Activated naive CD4-positive, alpha-beta T cell treated with Interleukin-2 at 50 U/mL for 16 hours (primary cell): ENCODE results near the gene BRIX1.
"Not testable (repeated sequence)": the region's sequence is repeated elsewhere in the genome, so short reads cannot be mapped to it uniquely, and the experiment has no call there.

Source experiments
- DNase-seq: peaks from one replicate; pipeline ENCODE4 v3.0.0-alpha.2; 2020

The BRIX1 gene

GRCh38 chr5:34970552-34970951 is 55.0 kb downstream of the BRIX1 start:
- DNase-seq: no peak

GRCh38 chr5:34971655-34972054 is 56.1 kb downstream of the BRIX1 start:
- not testable (repeated sequence) for DNase-seq
